Sigmoid colon (tissue), 4 donors: ENCODE measurements around the gene TRIM5.

Experiments used
- EP300 ChIP-seq, 4 donors: sonication (generic); formaldehyde crosslinking; IDR thresholded peaks; one replicate each; pipeline ENCODE4 v1.6.1; 2017; ENCODE audit warnings: antibody characterized with exemption in 4 of 4
- POLR2AphosphoS5 ChIP-seq, 4 donors: sonication (generic); formaldehyde crosslinking; IDR thresholded peaks; one replicate each; pipeline ENCODE4 v1.6.1; 2017; ENCODE audit warnings: antibody characterized with exemption in 4 of 4

DNA sequence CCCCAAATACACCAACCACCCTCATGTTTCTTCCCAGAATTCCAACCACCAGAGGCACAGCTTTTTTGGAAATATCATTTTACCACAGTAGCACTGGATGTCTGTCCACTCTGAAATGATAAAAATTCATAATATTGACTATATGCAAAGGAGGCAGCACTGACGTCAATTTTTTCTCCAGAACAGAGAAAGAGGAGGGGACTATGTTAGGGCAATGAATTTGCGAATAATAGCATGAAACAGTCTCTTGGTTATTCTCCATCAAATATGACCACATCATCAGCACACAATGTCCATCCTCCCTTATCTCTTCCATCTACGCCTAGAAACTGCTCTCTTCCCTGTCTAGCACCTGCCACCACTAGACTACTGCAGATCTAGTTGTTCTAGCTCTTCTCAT, 38.7 kb downstream of the TRIM5 start:
- TF ChIP-seq EP300 (IDR thresholded peaks at IDR 0.05), result no peak
- no peak for TF ChIP-seq POLR2AphosphoS5 (IDR thresholded peaks at IDR 0.05)
